Stimulated activated naive CD8-positive, alpha-beta T cell treated with anti-CD3 and anti-CD28 coated beads, Interleukin-15, Interleukin-2, amounts not matched to agents 100 U/mL and 50 U/mL, for 24 hours (primary cell): ENCODE data around the gene FAM98B.
A peak's percentile ranks its signal among the peaks of the same experiment; 100 is the strongest.

ENCODE experiments used
- ATAC-seq: fragments of 150-1000 bp; cut with Tn5 transposase; one replicate; pipeline ENCODE4 v1.10.0; 2021
- DNase-seq: peaks from one replicate; pipeline ENCODE4 v3.0.0; 2021

Gene FAM98B

GRCh38 chr15:38461066-38461833, 7.3 kb downstream of the FAM98B start:
- DNase-seq (no peak), ATAC-seq (no peak)

DNA sequence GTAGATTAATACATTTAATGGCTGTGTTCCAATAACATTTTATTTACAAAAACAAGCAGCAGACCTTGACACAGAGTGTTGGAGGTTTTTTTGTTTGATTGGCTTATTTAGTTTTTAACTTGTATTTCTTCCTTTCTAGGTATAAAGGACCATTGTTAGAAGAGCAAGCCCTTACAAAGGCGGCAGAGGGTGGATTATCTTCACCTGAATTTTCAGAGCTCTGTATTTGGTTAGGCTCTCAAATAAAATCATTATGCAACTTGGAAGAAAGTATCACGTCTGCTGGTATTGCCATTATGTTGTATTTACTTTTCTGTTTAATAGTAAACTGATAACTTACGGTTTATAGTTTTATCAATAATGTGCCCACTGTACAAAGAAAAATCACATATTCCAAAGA, 10.0 kb downstream of the FAM98B start:
- no peak for ATAC-seq
- DNase-seq: no peak

GRCh38 chr15:38464675-38465074, 10.7 kb downstream of the FAM98B start:
- ATAC-seq: no peak
- no peak for DNase-seq

- ATAC-seq: no peak
Observed at GRCh38 chr15:38470816-38471215, 16.9 kb downstream of the FAM98B start.

GRCh38 chr15:38471974-38472373, 18.0 kb downstream of the FAM98B start:
- DNase-seq (no peak), ATAC-seq (no peak)

More at GRCh38 chr15:38470816-38471215, 16.9 kb downstream of the FAM98B start:
- no peak for DNase-seq

- ATAC-seq (peak; percentile 79), DNase-seq (no peak)
Observed at GRCh38 chr15:38474155-38474757, 20.3 kb downstream of the FAM98B start.

- ATAC-seq (no peak), DNase-seq (no peak)
Observed at GRCh38 chr15:38475361-38475760, 21.4 kb downstream of the FAM98B start.

- DNase-seq: no peak
- no peak for ATAC-seq
Observed at GRCh38 chr15:38476120-38476519, 22.2 kb downstream of the FAM98B start.

DNA sequence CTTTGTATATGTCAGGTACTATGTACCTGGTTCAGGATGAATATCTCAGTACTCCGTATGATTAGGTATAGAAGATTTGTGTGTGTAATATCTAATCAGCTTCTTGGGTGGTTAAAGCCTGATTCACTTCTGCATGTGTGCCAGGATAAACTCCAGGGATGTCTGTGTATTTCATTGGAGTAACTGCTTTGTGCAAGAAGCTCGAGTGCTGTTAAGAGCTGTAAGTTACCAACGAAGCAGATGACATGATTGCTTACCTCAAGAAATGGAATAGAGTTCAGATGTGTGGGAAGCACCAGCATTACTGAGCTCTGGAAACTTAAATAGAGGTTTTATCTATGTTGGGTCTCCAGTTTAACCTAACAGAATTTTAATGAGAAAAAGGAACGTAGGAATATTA, 23.7 kb downstream of the FAM98B start:
- DNase-seq (no peak), ATAC-seq (no peak)

GRCh38 chr15:38479266-38479665, 25.3 kb downstream of the FAM98B start:
- ATAC-seq: no peak
- no peak for DNase-seq

GRCh38 chr15:38479756-38480155, 25.8 kb downstream of the FAM98B start:
- ATAC-seq (no peak), DNase-seq (no peak)

DNA sequence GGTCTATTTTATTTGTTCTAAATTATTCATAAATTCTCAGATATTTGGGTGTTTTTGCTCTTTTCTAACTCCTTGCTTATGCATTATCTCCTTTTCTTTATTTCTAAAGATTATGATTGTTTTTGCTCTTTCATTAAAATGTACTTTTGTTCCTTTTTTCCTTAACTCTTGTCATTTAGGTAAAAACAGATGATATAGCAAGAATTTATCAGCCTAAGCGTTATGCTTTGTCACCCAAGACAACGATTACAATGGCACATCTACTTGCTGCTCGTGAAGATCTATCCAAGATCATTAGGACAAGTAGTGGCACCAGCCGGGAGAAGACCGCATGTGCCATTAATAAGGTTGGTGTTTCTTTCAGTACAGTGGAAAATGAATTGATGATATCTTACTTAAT, 27.2 kb downstream of the FAM98B start:
- ATAC-seq (no peak), DNase-seq (no peak)

- ATAC-seq (no peak), DNase-seq (no peak)
Observed at GRCh38 chr15:38481761-38482160, 27.8 kb downstream of the FAM98B start.

- no peak for DNase-seq
- no peak for ATAC-seq
Observed at GRCh38 chr15:38482572-38482971, 28.6 kb downstream of the FAM98B start.

GRCh38 chr15:38486936-38487335, 33.0 kb downstream of the FAM98B start:
- DNase-seq (no peak), ATAC-seq (peak; percentile 96)

DNA sequence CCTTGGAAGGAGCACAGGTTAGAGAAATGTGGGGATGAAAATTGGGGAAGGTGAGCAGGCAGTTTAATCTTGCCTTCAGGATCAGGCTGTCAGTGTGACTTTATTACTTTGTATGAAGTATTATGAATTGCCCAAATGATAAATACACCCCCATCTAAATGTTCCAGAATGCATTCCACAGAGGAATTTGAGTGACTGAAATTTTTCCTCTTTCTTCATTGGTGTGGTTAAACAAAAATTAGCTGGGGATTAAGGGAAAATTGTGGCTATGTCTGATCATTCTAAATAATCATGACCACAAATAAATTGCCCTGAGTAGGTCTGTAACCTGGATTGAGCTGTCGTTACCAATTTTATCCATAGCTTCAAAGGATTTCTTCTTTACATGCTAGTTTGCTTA, 33.5 kb downstream of the FAM98B start:
- ATAC-seq (no peak), DNase-seq (no peak)

DNA sequence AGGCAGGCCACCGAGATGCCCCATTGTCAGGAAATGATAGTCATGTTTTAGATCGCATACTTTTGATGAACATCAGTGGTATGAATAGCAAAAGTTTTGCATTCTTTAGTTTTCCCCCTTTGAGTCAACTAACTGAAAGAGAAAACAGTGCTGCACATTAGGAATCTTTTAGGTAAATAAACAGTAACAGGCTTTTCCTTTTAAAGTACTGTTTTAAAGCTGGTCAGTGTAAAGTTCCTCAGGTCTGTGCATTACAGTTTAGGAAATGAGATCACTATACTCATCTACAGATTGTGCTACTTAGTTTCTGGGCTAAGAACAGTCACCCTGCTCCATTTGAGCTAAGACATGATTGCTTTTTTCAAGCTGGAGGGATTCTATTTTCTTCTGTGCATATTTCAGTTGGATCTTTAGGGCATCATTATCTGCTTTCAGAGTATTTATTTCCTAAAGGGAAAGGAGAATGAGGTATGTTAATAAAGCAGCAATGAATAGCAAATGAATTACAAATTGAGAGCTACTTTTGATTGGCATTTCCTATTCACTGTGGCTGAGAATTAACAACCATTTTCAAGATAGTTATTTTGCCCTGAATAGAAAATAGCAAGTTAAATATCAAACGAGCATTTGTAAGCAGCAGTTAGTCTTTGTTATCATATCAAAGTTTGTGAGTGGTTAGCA, 36.5 kb downstream of the FAM98B start:
- ATAC-seq (no peak), DNase-seq (no peak)

GRCh38 chr15:38496151-38496550, 42.2 kb downstream of the FAM98B start:
- DNase-seq (no peak), ATAC-seq (no peak)

GRCh38 chr15:38499651-38500050, 45.7 kb downstream of the FAM98B start:
- DNase-seq: no peak
- ATAC-seq: no peak

DNA sequence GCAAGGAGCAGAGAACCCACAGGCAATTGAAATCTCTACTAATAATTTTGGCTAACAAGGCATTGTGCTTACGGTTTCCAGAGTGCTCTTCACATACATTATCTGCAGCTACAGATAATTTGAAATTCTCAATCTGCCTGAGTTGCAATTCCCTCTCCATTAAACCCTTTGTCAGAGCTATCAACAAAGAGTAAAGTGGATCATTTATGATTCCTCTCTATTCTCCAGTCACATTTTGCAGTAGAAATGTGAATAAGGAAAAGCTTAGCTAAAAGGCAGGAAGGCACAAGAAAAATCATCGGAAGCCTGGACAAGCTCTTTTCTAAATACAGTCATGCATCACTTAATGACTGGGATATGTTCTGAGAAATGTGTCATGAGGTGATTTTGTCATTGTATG, 49.6 kb downstream of the FAM98B start:
- DNase-seq (no peak), ATAC-seq (no peak)

GRCh38 chr15:38504680-38505467, 50.9 kb downstream of the FAM98B start:
- DNase-seq (no peak), ATAC-seq (peak; percentile 82)

DNA sequence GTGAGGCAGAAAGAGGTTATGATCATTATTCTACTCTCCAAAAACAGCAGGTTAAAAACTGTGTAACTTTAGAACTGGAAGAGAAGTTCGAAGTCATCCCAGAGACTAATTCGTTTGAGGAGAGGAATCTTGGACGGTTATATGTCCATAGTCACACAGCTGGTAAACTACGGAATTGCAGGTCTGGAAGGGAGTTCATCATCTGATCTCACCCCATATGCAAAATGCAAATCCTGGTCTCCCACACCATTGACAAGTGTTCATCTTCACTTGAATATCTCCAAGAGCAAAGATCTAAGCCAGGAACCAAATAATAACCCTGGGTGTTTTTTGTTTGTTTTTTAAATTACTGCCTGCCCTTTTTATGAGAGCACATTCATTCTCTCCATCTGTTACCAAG, 53.1 kb downstream of the FAM98B start:
- ATAC-seq (no peak), DNase-seq (no peak)

- no peak for ATAC-seq
- DNase-seq: no peak
Observed at GRCh38 chr15:38507570-38507969, 53.6 kb downstream of the FAM98B start.
